ENCODE data around the gene DLX4. TPM values are rescaled to one million over a fixed set of nuclear protein-coding genes. Genes with fewer than 3 reads are reported as not detected.

Gene DLX4
- total RNA-seq, 1 experiment from 2014 or later = 11.2 TPM

DNA sequence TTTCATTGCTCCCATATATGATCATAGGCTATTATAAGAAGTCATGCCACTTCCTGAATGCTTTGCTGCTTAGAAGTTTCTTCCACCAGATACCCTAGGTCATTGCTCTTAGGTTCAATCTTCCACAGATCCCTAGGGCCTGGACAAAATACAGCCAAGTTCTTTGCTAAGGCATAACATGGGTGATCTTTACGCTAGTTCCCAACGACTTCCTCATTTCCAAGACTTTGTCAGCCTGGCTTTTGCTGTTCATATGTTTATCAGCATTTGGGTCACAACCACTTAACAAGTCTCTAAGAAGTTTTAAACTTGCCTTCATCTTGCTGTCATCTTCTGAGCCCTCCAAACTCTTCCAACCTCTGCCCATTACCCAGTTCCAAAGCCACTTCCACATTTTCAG lies 46.2 kb downstream of the DLX4 start:
- intact Hi-C loops (cut with micrococcal nuclease; ENCODE audit: unreplicated experiment) (no loop called here), in situ Hi-C loops (cut with HindIII; ENCODE audit: low pct_unique_long_range_greater_than_20kb, low sequenced_read_pairs) (no loop called here)
- ChIA-PET POLR2A (no interaction called here), CTCF (no interaction called here)
- H3K27me3 ChIP-seq (ENCODE audit: control insufficient read depth, insufficient read depth, low read length) = no peaks in the 10 kb centered on the region; the same call in 1 of the 2 replicates
- TF ChIP-seq, protein P1, sequence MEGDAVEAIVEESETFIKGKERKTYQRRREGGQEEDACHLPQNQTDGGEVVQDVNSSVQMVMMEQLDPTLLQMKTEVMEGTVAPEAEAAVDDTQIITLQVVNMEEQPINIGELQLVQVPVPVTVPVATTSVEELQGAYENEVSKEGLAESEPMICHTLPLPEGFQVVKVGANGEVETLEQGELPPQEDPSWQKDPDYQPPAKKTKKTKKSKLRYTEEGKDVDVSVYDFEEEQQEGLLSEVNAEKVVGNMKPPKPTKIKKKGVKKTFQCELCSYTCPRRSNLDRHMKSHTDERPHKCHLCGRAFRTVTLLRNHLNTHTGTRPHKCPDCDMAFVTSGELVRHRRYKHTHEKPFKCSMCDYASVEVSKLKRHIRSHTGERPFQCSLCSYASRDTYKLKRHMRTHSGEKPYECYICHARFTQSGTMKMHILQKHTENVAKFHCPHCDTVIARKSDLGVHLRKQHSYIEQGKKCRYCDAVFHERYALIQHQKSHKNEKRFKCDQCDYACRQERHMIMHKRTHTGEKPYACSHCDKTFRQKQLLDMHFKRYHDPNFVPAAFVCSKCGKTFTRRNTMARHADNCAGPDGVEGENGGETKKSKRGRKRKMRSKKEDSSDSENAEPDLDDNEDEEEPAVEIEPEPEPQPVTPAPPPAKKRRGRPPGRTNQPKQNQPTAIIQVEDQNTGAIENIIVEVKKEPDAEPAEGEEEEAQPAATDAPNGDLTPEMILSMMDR (IDR thresholded peaks at IDR 0.05) = no peak
- TF ChIP-seq TCF7L2 (IDR thresholded peaks at IDR 0.05; ENCODE audit: low read depth, low read length) (no peak), SIN3A (IDR thresholded peaks at IDR 0.05; ENCODE audit: borderline replicate concordance, insufficient read depth, low read depth, low read length) (no peak), POLR2AphosphoS5 (IDR thresholded peaks at IDR 0.05; ENCODE audit: low read depth, low read length) (no peak)
- TF ChIP-seq, protein P2, sequence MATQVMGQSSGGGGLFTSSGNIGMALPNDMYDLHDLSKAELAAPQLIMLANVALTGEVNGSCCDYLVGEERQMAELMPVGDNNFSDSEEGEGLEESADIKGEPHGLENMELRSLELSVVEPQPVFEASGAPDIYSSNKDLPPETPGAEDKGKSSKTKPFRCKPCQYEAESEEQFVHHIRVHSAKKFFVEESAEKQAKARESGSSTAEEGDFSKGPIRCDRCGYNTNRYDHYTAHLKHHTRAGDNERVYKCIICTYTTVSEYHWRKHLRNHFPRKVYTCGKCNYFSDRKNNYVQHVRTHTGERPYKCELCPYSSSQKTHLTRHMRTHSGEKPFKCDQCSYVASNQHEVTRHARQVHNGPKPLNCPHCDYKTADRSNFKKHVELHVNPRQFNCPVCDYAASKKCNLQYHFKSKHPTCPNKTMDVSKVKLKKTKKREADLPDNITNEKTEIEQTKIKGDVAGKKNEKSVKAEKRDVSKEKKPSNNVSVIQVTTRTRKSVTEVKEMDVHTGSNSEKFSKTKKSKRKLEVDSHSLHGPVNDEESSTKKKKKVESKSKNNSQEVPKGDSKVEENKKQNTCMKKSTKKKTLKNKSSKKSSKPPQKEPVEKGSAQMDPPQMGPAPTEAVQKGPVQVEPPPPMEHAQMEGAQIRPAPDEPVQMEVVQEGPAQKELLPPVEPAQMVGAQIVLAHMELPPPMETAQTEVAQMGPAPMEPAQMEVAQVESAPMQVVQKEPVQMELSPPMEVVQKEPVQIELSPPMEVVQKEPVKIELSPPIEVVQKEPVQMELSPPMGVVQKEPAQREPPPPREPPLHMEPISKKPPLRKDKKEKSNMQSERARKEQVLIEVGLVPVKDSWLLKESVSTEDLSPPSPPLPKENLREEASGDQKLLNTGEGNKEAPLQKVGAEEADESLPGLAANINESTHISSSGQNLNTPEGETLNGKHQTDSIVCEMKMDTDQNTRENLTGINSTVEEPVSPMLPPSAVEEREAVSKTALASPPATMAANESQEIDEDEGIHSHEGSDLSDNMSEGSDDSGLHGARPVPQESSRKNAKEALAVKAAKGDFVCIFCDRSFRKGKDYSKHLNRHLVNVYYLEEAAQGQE (IDR thresholded peaks at IDR 0.05; ENCODE audit: insufficient read depth in 1 of 2, low read depth in 2 of 2, low read length in 1 of 2) = no peak
- ATAC-seq (no peak), DNase-seq (ENCODE audit: low read depth, low spot score) (no peak)
- no TSS peak for BruUV-seq (replicated peaks)
- 0 out of 2 replicates have a peak, but pooled peaks cover 6% of the 10 kb centered on the region for H3K9me3 ChIP-seq (ENCODE audit: control insufficient read depth, insufficient read depth, low read depth, low read length)
- no peak overlapping the region for H3K27ac ChIP-seq (ENCODE audit: low read length)
- H3K4me3 ChIP-seq (ENCODE audit: low read depth in 2 of 2, low read length in 2 of 2) = no peak overlapping the region
- no peaks in the 10 kb centered on the region for H3K36me3 ChIP-seq (ENCODE audit: control insufficient read depth, insufficient read depth, low read length)
- H3K4me1 ChIP-seq (ENCODE audit: control insufficient read depth, insufficient read depth, low read length) = no peaks in the 10 kb centered on the region

DNA sequence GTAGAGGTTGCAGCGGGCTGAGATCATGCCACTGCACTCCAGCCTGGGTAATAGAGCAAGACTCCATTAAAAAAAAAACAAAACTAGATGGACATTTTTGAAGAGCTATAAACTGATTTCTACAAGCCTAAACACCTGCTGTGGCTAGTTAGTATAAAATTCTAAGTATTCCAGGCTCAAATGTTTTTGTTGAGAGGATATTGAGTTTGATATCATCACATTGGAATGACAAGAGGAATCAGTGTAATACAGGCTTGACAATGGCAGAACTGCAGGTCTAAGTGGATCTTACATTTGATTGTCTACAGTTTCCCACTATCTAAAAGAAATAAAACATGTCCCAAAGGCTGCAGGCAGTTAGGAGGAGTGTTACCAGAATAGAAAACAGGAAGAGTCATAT lies 49.9 kb downstream of the DLX4 start:
- Histone ChIP-seq H3K4me1 (ENCODE audit: control insufficient read depth, insufficient read depth, low read length) (no peaks in the 10 kb centered on the region), H3K27ac (ENCODE audit: low read length) (no peak overlapping the region), H3K9me3 (ENCODE audit: control insufficient read depth, insufficient read depth, low read depth, low read length) (0 out of 2 replicates have a peak, but pooled peaks cover 3% of the 10 kb centered on the region), H3K36me3 (ENCODE audit: control insufficient read depth, insufficient read depth, low read length) (no peaks in the 10 kb centered on the region), H3K4me3 (ENCODE audit: low read depth in 2 of 2, low read length in 2 of 2) (no peak overlapping the region), H3K27me3 (ENCODE audit: control insufficient read depth, insufficient read depth, low read length) (no peaks in the 10 kb centered on the region)
- no TSS peak for BruUV-seq (replicated peaks)
- no peak for ATAC-seq
- ChIA-PET POLR2A (no interaction called here), CTCF (no interaction called here)
- DNase-seq (ENCODE audit: low read depth, low spot score) = no peak
- in situ Hi-C loops (cut with HindIII; ENCODE audit: low pct_unique_long_range_greater_than_20kb, low sequenced_read_pairs) = no loop called here
- TF ChIP-seq, protein P1 (IDR thresholded peaks at IDR 0.05) = no peak
- TF ChIP-seq POLR2AphosphoS5 (IDR thresholded peaks at IDR 0.05; ENCODE audit: low read depth, low read length) = no peak
- intact Hi-C loops (cut with micrococcal nuclease; ENCODE audit: unreplicated experiment) = no loop called here

Data from Panc1 (cell line).